ENCODE results near the gene WDFY4.

DNA sequence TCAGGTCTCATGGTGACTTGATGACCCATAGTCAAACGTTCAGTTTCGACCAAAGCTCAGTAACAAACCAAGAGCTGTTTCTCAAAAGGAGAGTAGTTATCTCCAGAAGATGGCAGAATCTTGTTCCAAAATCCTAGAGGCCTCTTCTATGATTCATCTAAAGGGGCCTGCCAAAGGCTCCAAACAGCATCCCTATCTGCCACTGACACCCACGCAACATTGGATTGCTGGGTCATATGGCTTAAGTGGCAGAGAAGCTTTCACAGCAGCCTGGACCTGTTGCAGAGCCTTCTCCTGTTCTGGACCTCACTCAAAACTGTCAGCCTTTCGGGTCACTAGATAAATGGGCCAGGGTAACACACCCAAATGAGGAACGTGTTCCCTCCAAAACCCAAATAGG, 309.0 kb downstream of the WDFY4 start:
- TF ChIP-seq EZH2 (IDR thresholded peaks at IDR 0.05): no peak
- TF ChIP-seq, protein P1, sequence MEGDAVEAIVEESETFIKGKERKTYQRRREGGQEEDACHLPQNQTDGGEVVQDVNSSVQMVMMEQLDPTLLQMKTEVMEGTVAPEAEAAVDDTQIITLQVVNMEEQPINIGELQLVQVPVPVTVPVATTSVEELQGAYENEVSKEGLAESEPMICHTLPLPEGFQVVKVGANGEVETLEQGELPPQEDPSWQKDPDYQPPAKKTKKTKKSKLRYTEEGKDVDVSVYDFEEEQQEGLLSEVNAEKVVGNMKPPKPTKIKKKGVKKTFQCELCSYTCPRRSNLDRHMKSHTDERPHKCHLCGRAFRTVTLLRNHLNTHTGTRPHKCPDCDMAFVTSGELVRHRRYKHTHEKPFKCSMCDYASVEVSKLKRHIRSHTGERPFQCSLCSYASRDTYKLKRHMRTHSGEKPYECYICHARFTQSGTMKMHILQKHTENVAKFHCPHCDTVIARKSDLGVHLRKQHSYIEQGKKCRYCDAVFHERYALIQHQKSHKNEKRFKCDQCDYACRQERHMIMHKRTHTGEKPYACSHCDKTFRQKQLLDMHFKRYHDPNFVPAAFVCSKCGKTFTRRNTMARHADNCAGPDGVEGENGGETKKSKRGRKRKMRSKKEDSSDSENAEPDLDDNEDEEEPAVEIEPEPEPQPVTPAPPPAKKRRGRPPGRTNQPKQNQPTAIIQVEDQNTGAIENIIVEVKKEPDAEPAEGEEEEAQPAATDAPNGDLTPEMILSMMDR (IDR thresholded peaks at IDR 0.05): no peak
